K562 (cell line): ENCODE measurements around the gene DNAJB6. TPM values are rescaled to one million over a fixed set of nuclear protein-coding genes. Genes with fewer than 3 reads are reported as not detected.

Experiments
- ARID1B ChIP-seq: fragments of 450-650 bp; IDR thresholded peaks from 2 replicates; pipeline ENCODE4 v1.6.1; 2016; ENCODE audit warnings: antibody characterized with exemption, mild to moderate bottlenecking, inconsistent platforms
- ARNT ChIP-seq, 2 experiments: fragments of 450-650 bp; IDR thresholded peaks; 2 replicates each; pipeline ENCODE4 v1.6.1; 2016; ENCODE audit warnings: mild to moderate bottlenecking in 1 of 2
- CHD1 ChIP-seq: fragments of 200-600 bp; sonication (generic); IDR thresholded peaks from one replicate; pipeline ENCODE4 v1.6.1; 2012; ENCODE audit warnings: mild to moderate bottlenecking, moderate library complexity, low read length, inconsistent platforms
- ELF1 ChIP-seq: fragments of 200-800 bp; sonication (Bioruptor generic); IDR thresholded peaks from 2 replicates; pipeline ENCODE4 v1.6.1; 2016; ENCODE audit warnings: missing genetic modification characterization, missing compliant biosample characterization
- FOXO4 ChIP-seq: fragments of 450-650 bp; formaldehyde crosslinking; IDR thresholded peaks from 2 replicates; pipeline ENCODE4 v1.4.0; 2020; ENCODE audit warnings: mild to moderate bottlenecking, moderate library complexity
- HMG20B ChIP-seq: fragments of 250-450 bp; sonication (Bioruptor Pico); IDR thresholded peaks from 2 replicates; pipeline ENCODE4 v1.5.0; 2021; ENCODE audit warnings: mild to moderate bottlenecking
- HNRNPH1 ChIP-seq: fragments of 200-400 bp; formaldehyde crosslinking; optimal IDR thresholded peaks from 2 replicates; pipeline ENCODE3; 2017; ENCODE audit warnings: low read depth, mild to moderate bottlenecking, low read length, moderate library complexity
- JUNB ChIP-seq: fragments of 450-650 bp; formaldehyde crosslinking; conservative IDR thresholded peaks from 2 replicates; pipeline ENCODE4 v1.4.0; 2020; ENCODE audit warnings: mild to moderate bottlenecking
- NFYB ChIP-seq: IDR thresholded peaks from 2 replicates; pipeline ENCODE4 v1.6.1; 2011; ENCODE audit warnings: mild to moderate bottlenecking, moderate library complexity; ENCODE audit not compliant: insufficient read length; ENCODE audit errors: extremely low read depth
- PCBP2 ChIP-seq: fragments of 200-400 bp; formaldehyde crosslinking; IDR thresholded peaks from 2 replicates; pipeline ENCODE4 v1.6.1; 2018; ENCODE audit warnings: low read length, low read depth, mild to moderate bottlenecking, moderate library complexity; ENCODE audit not compliant: poor library complexity, severe bottlenecking
- RBM17 ChIP-seq: fragments of 200-400 bp; formaldehyde crosslinking; IDR thresholded peaks from 2 replicates; pipeline ENCODE4 v1.6.1; 2017; ENCODE audit warnings: low read depth, mild to moderate bottlenecking, low read length, borderline replicate concordance
- SMARCA5 ChIP-seq: fragments of 450-650 bp; IDR thresholded peaks from 2 replicates; pipeline ENCODE4 v1.6.1; 2016
- SMARCE1 ChIP-seq: fragments of 450-650 bp; IDR thresholded peaks from 2 replicates; pipeline ENCODE4 v1.7.1; 2016; ENCODE audit warnings: mild to moderate bottlenecking
- SOX6 ChIP-seq: fragments of 450-650 bp; IDR thresholded peaks from 2 replicates; pipeline ENCODE4 v1.6.1; 2014; ENCODE audit warnings: mild to moderate bottlenecking
- TAF15 ChIP-seq: fragments of 200-400 bp; formaldehyde crosslinking; IDR thresholded peaks from 2 replicates; pipeline ENCODE4 v1.6.1; 2017; ENCODE audit warnings: mild to moderate bottlenecking, low read depth, low read length, moderate library complexity
- XRCC3 ChIP-seq: fragments of 450-650 bp; IDR thresholded peaks from 2 replicates; pipeline ENCODE4 v1.6.1; 2017; ENCODE audit warnings: mild to moderate bottlenecking, moderate library complexity
- ZBTB12 ChIP-seq: fragments of 250-450 bp; sonication (Bioruptor Pico); IDR thresholded peaks from 2 replicates; pipeline ENCODE4 v1.4.0; 2020
- ZC3H4 ChIP-seq: sonication (generic); formaldehyde crosslinking; IDR thresholded peaks from 2 replicates; pipeline ENCODE4 v1.9.0; 2021; ENCODE audit warnings: missing genetic modification reagents, borderline replicate concordance
- ZNF232 ChIP-seq: sonication (generic); formaldehyde crosslinking; IDR thresholded peaks from 2 replicates; pipeline ENCODE4 v1.8.0; 2022; ENCODE audit warnings: mild to moderate bottlenecking, missing genetic modification reagents
- ZNF24 ChIP-seq: fragments of 450-650 bp; IDR thresholded peaks from 2 replicates; pipeline ENCODE4 v1.6.1; 2016
- ZNF584 ChIP-seq: fragments of 200-800 bp; sonication (Bioruptor generic); IDR thresholded peaks from 2 replicates; pipeline ENCODE4 v1.6.1; 2016; ENCODE audit warnings: low read depth, mild to moderate bottlenecking, missing genetic modification characterization, missing compliant biosample characterization
- polyA plus RNA-seq, 8 experiments: library from polyadenylated mRNA; depleted of rRNA in 4 of 8; stranded (reverse) in 5 of 8; unstranded in 3 of 8; fragments of >200 nt; fragmentation: Nextera tagmentation in 2 of 8; fragmentation: Illumina TruSeq in 1 of 8; extraction: Ambion mirVana in 2 of 8; extraction: Trizol in 1 of 8; gene quantifications; 2 replicates each; pipeline versions ENCODE4 v1.2.1 to v1.2.3, GENCODE V29; 2011 to 2014; ENCODE audit warnings: inconsistent platforms in 1 of 8, missing spikeins in 1 of 8
- total RNA-seq, 7 experiments: library from RNA; depleted of rRNA in 6 of 7; stranded (reverse); fragments of >200 nt in 6 of 7; fragmentation: Illumina TruSeq in 2 of 7; extraction: Trizol in 2 of 7; gene quantifications; 2 replicates each; pipeline versions ENCODE4 v1.2.1 to v1.2.3, GENCODE V29; 2011 to 2021; ENCODE audit warnings: low replicate concordance in 1 of 7
- TF ChIP-seq, protein P1 (sequence below): fragments of 450-650 bp; formaldehyde crosslinking; IDR thresholded peaks from 2 replicates; pipeline ENCODE4 v1.4.0; 2020; ENCODE audit warnings: mild to moderate bottlenecking, mixed read lengths
- TF ChIP-seq, protein P2 (sequence below): fragments of 450-650 bp; IDR thresholded peaks from 2 replicates; pipeline ENCODE4 v1.7.1; 2018; ENCODE audit warnings: mild to moderate bottlenecking, low read depth; ENCODE audit not compliant: partially characterized antibody

DNAJB6 gene
- total and polyA plus RNA-seq, 9 of the 15 experiments (the other 6 are each of a cell fraction or from before 2014, with no cell fraction given): 84.5 to 158 (median 135) TPM

- TF ChIP-seq, protein P1, sequence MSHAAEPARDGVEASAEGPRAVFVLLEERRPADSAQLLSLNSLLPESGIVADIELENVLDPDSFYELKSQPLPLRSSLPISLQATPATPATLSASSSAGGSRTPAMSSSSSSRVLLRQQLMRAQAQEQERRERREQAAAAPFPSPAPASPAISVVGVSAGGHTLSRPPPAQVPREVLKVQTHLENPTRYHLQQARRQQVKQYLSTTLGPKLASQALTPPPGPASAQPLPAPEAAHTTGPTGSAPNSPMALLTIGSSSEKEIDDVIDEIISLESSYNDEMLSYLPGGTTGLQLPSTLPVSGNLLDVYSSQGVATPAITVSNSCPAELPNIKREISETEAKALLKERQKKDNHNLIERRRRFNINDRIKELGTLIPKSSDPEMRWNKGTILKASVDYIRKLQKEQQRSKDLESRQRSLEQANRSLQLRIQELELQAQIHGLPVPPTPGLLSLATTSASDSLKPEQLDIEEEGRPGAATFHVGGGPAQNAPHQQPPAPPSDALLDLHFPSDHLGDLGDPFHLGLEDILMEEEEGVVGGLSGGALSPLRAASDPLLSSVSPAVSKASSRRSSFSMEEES (CRISPR knock-in tag): no peak
- no peak for TF ChIP-seq HNRNPH1
- no peak; a peak in 1 of 4 replicates for TF ChIP-seq ARNT (IDR thresholded peaks at IDR 0.05)
- no peak for TF ChIP-seq JUNB (CRISPR knock-in tag)
- TF ChIP-seq NFYB: no peak
- no peak for TF ChIP-seq ZC3H4
- no peak for TF ChIP-seq CHD1
- TF ChIP-seq RBM17: no peak
- no peak for TF ChIP-seq XRCC3
- TF ChIP-seq ZNF24: no peak
- TF ChIP-seq SMARCA5: peak; percentile 56; the same call in 1 of the 2 replicates
- no peak for TF ChIP-seq ZNF584 (CRISPR knock-in tag)
- TF ChIP-seq ZNF232: no peak
- no peak for TF ChIP-seq ZBTB12 (CRISPR knock-in tag)
- TF ChIP-seq, protein P2, sequence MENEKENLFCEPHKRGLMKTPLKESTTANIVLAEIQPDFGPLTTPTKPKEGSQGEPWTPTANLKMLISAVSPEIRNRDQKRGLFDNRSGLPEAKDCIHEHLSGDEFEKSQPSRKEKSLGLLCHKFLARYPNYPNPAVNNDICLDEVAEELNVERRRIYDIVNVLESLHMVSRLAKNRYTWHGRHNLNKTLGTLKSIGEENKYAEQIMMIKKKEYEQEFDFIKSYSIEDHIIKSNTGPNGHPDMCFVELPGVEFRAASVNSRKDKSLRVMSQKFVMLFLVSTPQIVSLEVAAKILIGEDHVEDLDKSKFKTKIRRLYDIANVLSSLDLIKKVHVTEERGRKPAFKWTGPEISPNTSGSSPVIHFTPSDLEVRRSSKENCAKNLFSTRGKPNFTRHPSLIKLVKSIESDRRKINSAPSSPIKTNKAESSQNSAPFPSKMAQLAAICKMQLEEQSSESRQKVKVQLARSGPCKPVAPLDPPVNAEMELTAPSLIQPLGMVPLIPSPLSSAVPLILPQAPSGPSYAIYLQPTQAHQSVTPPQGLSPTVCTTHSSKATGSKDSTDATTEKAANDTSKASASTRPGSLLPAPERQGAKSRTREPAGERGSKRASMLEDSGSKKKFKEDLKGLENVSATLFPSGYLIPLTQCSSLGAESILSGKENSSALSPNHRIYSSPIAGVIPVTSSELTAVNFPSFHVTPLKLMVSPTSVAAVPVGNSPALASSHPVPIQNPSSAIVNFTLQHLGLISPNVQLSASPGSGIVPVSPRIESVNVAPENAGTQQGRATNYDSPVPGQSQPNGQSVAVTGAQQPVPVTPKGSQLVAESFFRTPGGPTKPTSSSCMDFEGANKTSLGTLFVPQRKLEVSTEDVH: no peak
- peak; percentile 89 for TF ChIP-seq ARID1B
- peak; percentile 60; the same call in 1 of the 2 replicates for TF ChIP-seq SMARCE1
- no peak for TF ChIP-seq PCBP2
- no peak for TF ChIP-seq HMG20B (CRISPR knock-in tag)
- no peak for TF ChIP-seq FOXO4 (CRISPR knock-in tag)
- peak; percentile 83 for TF ChIP-seq SOX6
- TF ChIP-seq ELF1 (tag): no peak
- no peak for TF ChIP-seq TAF15
These were observed 66.2 kb downstream of the DNAJB6 start (continued) for GRCh38 chr7:157402911-157403534.
